ENCODE data around the gene CNNM3.

The CNNM3 gene

GRCh38 chr2:96816127-96816835 is at the start of gene CNNM3:
CNNM3 (plus strand) TSS chr2:96816268; CDS start chr2:96816278, 10 bp downstream.
- peaks cover 20% of the 10 kb centered on the region for H3K36me3 ChIP-seq (ENCODE audit: control insufficient read depth, insufficient read depth, low read length)
- H3K9ac ChIP-seq (ENCODE audit: low read depth, low read length) = peak within 1 kb of the TSS; percentile 61; the same call in 1 of the 2 replicates

GRCh38 chr2:96767135-96767871 is 48.8 kb upstream of the CNNM3 start:
- Histone ChIP-seq H3K4me1 (ENCODE audit: control insufficient read depth, insufficient read depth, low read length) (peaks cover 21% of the 10 kb centered on the region), H3K27ac (ENCODE audit: low read depth, low read length) (no peak overlapping the region), H3K36me3 (ENCODE audit: control insufficient read depth, insufficient read depth, low read length) (no peaks in the 10 kb centered on the region), H3K27me3 (ENCODE audit: control insufficient read depth, insufficient read depth, low read length) (no peaks in the 10 kb centered on the region), H3K9me3 (ENCODE audit: control insufficient read depth, insufficient read depth, low read length) (no peaks in the 10 kb centered on the region), H3K4me3 (ENCODE audit: low read depth, low read length) (no peak overlapping the region), H3K9ac (ENCODE audit: low read depth, low read length) (no peak overlapping the region)

More at GRCh38 chr2:96816127-96816835, at the start of gene CNNM3:
- no peaks in the 10 kb centered on the region for H3K9me3 ChIP-seq (ENCODE audit: control insufficient read depth, insufficient read depth, low read length)
- peak within 1 kb of the TSS; percentile 92 for H3K27ac ChIP-seq (ENCODE audit: low read depth, low read length)
- H3K4me3 ChIP-seq (ENCODE audit: low read depth, low read length) = peak within 1 kb of the TSS; percentile 88
- H3K27me3 ChIP-seq (ENCODE audit: control insufficient read depth, insufficient read depth, low read length) = no peaks in the 10 kb centered on the region
- peaks cover 13% of the 10 kb centered on the region for H3K4me1 ChIP-seq (ENCODE audit: control insufficient read depth, insufficient read depth, low read length)

- Histone ChIP-seq H3K27me3 (ENCODE audit: control insufficient read depth, insufficient read depth, low read length) (no peaks in the 10 kb centered on the region), H3K36me3 (ENCODE audit: control insufficient read depth, insufficient read depth, low read length) (no peaks in the 10 kb centered on the region), H3K4me3 (ENCODE audit: low read depth, low read length) (no peak overlapping the region), H3K27ac (ENCODE audit: low read depth, low read length) (no peak overlapping the region), H3K4me1 (ENCODE audit: control insufficient read depth, insufficient read depth, low read length) (peaks cover 14% of the 10 kb centered on the region), H3K9ac (ENCODE audit: low read depth, low read length) (no peak overlapping the region), H3K9me3 (ENCODE audit: control insufficient read depth, insufficient read depth, low read length) (no peaks in the 10 kb centered on the region)
These were observed 47.9 kb upstream of the CNNM3 start for GRCh38 chr2:96768083-96768561.

GRCh38 chr2:96769814-96770213 is 46.3 kb upstream of the CNNM3 start:
- no peaks in the 10 kb centered on the region for H3K27me3 ChIP-seq (ENCODE audit: control insufficient read depth, insufficient read depth, low read length)
- H3K9me3 ChIP-seq (ENCODE audit: control insufficient read depth, insufficient read depth, low read length) = no peaks in the 10 kb centered on the region
- no peak overlapping the region for H3K4me3 ChIP-seq (ENCODE audit: low read depth, low read length)
- no peaks in the 10 kb centered on the region for H3K36me3 ChIP-seq (ENCODE audit: control insufficient read depth, insufficient read depth, low read length)
- no peak overlapping the region for H3K9ac ChIP-seq (ENCODE audit: low read depth, low read length)
- H3K27ac ChIP-seq (ENCODE audit: low read depth, low read length) = no peak overlapping the region
- no peaks in the 10 kb centered on the region for H3K4me1 ChIP-seq (ENCODE audit: control insufficient read depth, insufficient read depth, low read length)

DNA sequence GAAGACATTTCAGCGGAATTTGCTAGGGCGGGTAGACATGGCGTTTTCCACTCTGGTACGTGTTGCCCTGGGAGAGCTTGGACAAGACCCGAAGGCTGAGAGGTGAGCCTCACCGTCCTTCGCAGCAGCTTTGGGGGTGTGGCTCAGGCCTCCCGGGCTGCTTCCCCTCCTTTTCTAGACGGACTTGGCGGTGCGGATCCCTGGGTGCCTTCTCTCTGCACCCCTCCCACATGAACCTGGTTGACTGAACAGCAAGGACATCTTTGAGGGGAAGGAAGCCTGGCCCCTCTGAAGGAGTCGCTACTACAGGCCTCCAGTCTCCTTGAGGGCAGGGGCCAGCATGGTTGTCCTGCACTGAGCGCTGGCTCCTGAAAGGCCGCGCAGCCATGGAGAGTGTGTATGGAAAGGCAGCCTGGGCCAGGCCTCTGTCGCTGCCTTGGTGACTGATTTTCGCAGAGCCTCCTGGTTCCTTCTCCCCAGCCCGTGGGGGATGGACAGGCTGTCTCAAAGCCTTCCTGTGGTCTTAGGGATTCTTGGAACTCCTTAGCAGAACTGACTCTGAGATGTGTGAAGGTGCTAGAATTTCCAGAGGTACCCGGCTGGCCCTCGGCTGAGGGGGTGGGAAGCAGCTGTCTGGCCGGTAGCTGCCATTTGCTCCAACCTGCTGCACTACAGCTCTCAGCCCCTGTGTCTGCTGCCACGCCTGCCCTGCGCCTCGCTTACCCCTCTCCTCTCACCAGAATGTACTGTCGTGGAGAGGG is 45.4 kb upstream of the CNNM3 start:
- no peak overlapping the region for H3K4me3 ChIP-seq (ENCODE audit: low read depth, low read length)
- H3K27me3 ChIP-seq (ENCODE audit: control insufficient read depth, insufficient read depth, low read length) = no peaks in the 10 kb centered on the region
- no peak overlapping the region for H3K27ac ChIP-seq (ENCODE audit: low read depth, low read length)
- no peaks in the 10 kb centered on the region for H3K4me1 ChIP-seq (ENCODE audit: control insufficient read depth, insufficient read depth, low read length)
- H3K9ac ChIP-seq (ENCODE audit: low read depth, low read length) = no peak overlapping the region
- H3K9me3 ChIP-seq (ENCODE audit: control insufficient read depth, insufficient read depth, low read length) = no peaks in the 10 kb centered on the region
- H3K36me3 ChIP-seq (ENCODE audit: control insufficient read depth, insufficient read depth, low read length) = no peaks in the 10 kb centered on the region

DNA sequence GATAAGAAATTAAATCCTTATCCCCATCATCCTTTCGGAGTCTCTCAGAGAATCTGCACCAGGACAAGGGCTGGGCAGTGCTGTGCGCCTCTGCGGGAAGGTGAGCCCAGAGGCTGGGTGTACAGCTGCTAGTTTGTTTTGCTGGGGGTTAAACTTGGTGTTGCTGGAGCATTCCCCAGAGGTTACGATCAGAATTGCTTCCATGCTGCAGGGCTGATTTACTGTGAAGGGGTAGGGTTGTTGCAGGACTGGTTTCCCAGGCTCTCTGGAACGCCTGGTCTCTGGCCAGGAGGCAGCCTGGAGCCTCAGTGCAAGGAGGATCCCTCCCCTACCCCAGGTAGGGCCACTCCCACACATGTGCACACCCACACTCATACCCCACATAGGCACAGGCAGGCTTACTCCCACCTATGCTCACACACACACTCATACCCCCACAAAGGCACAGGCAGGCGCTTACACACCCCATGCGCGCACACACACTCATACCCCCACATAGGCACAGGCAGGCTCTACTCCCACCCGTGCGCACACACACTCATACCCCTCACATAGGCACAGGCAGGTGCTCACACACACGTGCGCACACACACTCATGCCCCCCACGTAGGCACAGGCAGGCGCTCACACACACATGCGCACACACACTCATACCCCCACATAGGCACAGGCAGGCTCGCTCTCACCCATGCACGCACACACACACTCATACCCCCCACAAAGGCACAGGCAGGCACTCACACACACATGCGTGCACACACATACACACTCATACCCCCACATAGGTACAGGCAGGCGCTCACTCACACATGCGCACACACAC is 44.1 kb upstream of the CNNM3 start:
- Histone ChIP-seq H3K27ac (ENCODE audit: low read depth, low read length) (no peak overlapping the region), H3K4me3 (ENCODE audit: low read depth, low read length) (no peak overlapping the region)

DNA sequence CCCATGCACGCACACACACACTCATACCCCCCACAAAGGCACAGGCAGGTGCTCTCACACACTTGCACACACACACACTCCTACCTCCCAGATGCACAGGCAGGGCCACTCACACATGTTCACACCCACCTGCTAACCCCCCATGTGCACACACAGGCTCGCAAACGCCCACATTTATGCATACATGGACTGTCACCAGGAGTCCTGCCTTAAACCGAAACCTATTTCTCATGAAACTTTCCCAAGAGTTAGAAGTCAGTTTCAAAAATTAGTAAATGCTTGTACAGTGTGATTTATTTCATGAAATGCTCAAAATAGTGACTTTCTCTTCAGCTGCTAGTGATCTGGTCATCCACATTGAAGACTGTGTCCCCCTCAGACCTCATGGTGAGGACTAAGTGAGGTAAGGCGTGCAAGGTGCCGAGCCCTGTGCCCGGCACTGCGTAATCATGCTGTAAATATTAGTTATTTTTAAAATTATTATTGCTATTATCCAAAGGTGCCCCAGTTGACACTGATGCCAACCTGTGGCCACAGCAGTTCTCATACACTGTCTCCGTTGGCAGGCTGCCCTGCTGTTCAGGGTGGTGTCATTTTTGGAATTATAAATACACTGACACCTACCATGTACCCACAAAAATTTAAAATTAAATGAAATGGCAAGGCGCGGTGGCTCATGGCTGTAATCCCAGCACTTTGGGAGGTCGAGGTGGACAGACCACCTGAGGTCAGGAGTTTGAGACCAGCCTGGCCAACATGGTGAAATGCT is 43.0 kb upstream of the CNNM3 start:
- Histone ChIP-seq H3K4me3 (ENCODE audit: low read depth, low read length) (no peak overlapping the region), H3K9me3 (ENCODE audit: control insufficient read depth, insufficient read depth, low read length) (no peaks in the 10 kb centered on the region), H3K27me3 (ENCODE audit: control insufficient read depth, insufficient read depth, low read length) (no peaks in the 10 kb centered on the region), H3K36me3 (ENCODE audit: control insufficient read depth, insufficient read depth, low read length) (no peaks in the 10 kb centered on the region), H3K4me1 (ENCODE audit: control insufficient read depth, insufficient read depth, low read length) (no peaks in the 10 kb centered on the region), H3K27ac (ENCODE audit: low read depth, low read length) (no peak overlapping the region), H3K9ac (ENCODE audit: low read depth, low read length) (no peak overlapping the region)

More for the DNA sequence above, 44.1 kb upstream of the CNNM3 start:
- Histone ChIP-seq H3K9me3 (ENCODE audit: control insufficient read depth, insufficient read depth, low read length) (no peaks in the 10 kb centered on the region), H3K27me3 (ENCODE audit: control insufficient read depth, insufficient read depth, low read length) (no peaks in the 10 kb centered on the region), H3K4me1 (ENCODE audit: control insufficient read depth, insufficient read depth, low read length) (no peaks in the 10 kb centered on the region), H3K9ac (ENCODE audit: low read depth, low read length) (no peak overlapping the region), H3K36me3 (ENCODE audit: control insufficient read depth, insufficient read depth, low read length) (no peaks in the 10 kb centered on the region)

DNA sequence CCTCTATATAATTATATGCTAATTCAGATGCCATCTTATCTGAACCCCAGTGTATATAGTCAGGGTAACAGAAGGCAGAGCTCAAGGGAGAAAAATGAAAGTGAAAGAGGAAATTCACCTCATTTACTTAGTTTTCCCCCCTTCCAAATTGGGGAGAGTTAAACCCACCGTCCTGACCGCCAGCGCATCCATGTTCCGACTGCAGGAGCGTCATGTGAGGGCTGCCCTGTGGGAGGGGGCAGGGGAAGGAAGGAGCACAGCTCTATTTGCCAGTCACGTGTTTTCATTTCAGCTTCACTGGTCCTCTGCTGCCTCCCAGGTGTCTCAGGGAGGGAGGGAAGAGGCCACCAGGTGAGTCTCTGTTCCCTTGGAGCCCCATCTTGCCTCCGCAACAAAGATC is 42.1 kb upstream of the CNNM3 start:
- no peaks in the 10 kb centered on the region for H3K27me3 ChIP-seq (ENCODE audit: control insufficient read depth, insufficient read depth, low read length)
- H3K36me3 ChIP-seq (ENCODE audit: control insufficient read depth, insufficient read depth, low read length) = no peaks in the 10 kb centered on the region
- no peaks in the 10 kb centered on the region for H3K9me3 ChIP-seq (ENCODE audit: control insufficient read depth, insufficient read depth, low read length)
- no peak overlapping the region for H3K4me3 ChIP-seq (ENCODE audit: low read depth, low read length)
- H3K4me1 ChIP-seq (ENCODE audit: control insufficient read depth, insufficient read depth, low read length) = no peaks in the 10 kb centered on the region
- H3K9ac ChIP-seq (ENCODE audit: low read depth, low read length) = no peak overlapping the region
- H3K27ac ChIP-seq (ENCODE audit: low read depth, low read length) = no peak overlapping the region

DNA sequence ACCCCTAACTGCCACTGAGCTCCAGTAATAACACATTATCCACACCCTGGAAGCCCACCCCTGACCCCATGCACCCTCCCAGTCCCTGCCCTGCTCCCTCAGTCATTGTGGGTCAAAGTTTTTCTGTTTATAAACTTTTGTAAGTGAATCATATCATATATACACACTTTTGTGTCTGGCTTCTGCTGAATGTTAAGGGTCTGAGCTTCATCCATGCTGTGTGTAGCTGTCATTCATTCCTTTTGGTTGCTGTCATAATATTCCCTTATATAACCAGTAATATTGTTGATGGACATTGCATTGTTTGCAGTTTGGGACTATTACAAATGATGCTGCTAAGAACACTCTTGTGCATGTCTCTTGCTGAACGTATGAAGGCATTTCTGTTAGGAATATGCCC is 40.9 kb upstream of the CNNM3 start:
- Histone ChIP-seq H3K27ac (ENCODE audit: low read depth, low read length) (no peak overlapping the region), H3K4me1 (ENCODE audit: control insufficient read depth, insufficient read depth, low read length) (no peaks in the 10 kb centered on the region)

GRCh38 chr2:96783388-96783787 is 32.7 kb upstream of the CNNM3 start:
- Histone ChIP-seq H3K4me1 (ENCODE audit: control insufficient read depth, insufficient read depth, low read length) (no peaks in the 10 kb centered on the region), H3K9me3 (ENCODE audit: control insufficient read depth, insufficient read depth, low read length) (no peaks in the 10 kb centered on the region), H3K36me3 (ENCODE audit: control insufficient read depth, insufficient read depth, low read length) (no peaks in the 10 kb centered on the region), H3K9ac (ENCODE audit: low read depth, low read length) (no peak overlapping the region), H3K27me3 (ENCODE audit: control insufficient read depth, insufficient read depth, low read length) (no peaks in the 10 kb centered on the region), H3K4me3 (ENCODE audit: low read depth, low read length) (no peak overlapping the region), H3K27ac (ENCODE audit: low read depth, low read length) (no peak overlapping the region)

More for the DNA sequence above, 40.9 kb upstream of the CNNM3 start:
- H3K4me3 ChIP-seq (ENCODE audit: low read depth, low read length) = no peak overlapping the region
- no peaks in the 10 kb centered on the region for H3K9me3 ChIP-seq (ENCODE audit: control insufficient read depth, insufficient read depth, low read length)
- no peak overlapping the region for H3K9ac ChIP-seq (ENCODE audit: low read depth, low read length)
- no peaks in the 10 kb centered on the region for H3K36me3 ChIP-seq (ENCODE audit: control insufficient read depth, insufficient read depth, low read length)
- H3K27me3 ChIP-seq (ENCODE audit: control insufficient read depth, insufficient read depth, low read length) = no peaks in the 10 kb centered on the region
